Liver (tissue), 9 donors: ENCODE data around the gene WDR5. TPM values are rescaled to one million over a fixed set of nuclear protein-coding genes. Genes with fewer than 3 reads are reported as not detected.

Experiments used
- DNase-seq: peaks from one replicate; pipeline ENCODE4 v3.0.0-alpha.2; 2017; ENCODE audit warnings: low spot score
- H3K27ac ChIP-seq, 2 donors: one replicate each; pipeline ENCODE4 v1.7.0; 2013; ENCODE audit warnings: inconsistent platforms in 2 of 2, low read length in 2 of 2, control low read depth in 1 of 2, low read depth in 1 of 2, mild to moderate bottlenecking in 1 of 2
- H3K27me3 ChIP-seq, 4 donors: one replicate each; pipeline versions ENCODE4 v1.6.1 to v1.7.0; 2013; ENCODE audit warnings: low read length in 3 of 4, inconsistent platforms in 1 of 4, mild to moderate bottlenecking in 1 of 4, moderate library complexity in 1 of 4; ENCODE audit not compliant: control insufficient read depth in 4 of 4, insufficient read depth in 4 of 4
- H3K36me3 ChIP-seq, 4 donors: one replicate each; pipeline versions ENCODE4 v1.6.1 to v1.7.0; 2013; ENCODE audit warnings: low read length in 3 of 4, mild to moderate bottlenecking in 3 of 4, low read depth in 1 of 4, moderate library complexity in 1 of 4; ENCODE audit not compliant: control insufficient read depth in 4 of 4, insufficient read depth in 3 of 4
- H3K4me1 ChIP-seq, 4 donors: one replicate each; pipeline versions ENCODE4 v1.6.1 to v1.7.0; 2013; ENCODE audit warnings: low read length in 3 of 4, mild to moderate bottlenecking in 3 of 4, moderate library complexity in 1 of 4; ENCODE audit not compliant: control insufficient read depth in 4 of 4, insufficient read depth in 4 of 4
- H3K4me3 ChIP-seq, 3 donors: one replicate each; pipeline versions ENCODE4 v1.6.1 to v1.7.0; 2013; ENCODE audit warnings: low read length in 3 of 3, control low read depth in 1 of 3, low read depth in 1 of 3, mild to moderate bottlenecking in 1 of 3
- H3K9ac ChIP-seq, 2 donors: one replicate each; pipeline ENCODE4 v1.7.0; 2013; ENCODE audit warnings: low read length in 2 of 2, mild to moderate bottlenecking in 2 of 2, moderate library complexity in 2 of 2, control low read depth in 1 of 2, low read depth in 1 of 2
- H3K9me3 ChIP-seq, 4 donors: one replicate each; pipeline versions ENCODE4 v1.6.1 to v1.7.0; 2013; ENCODE audit warnings: low read length in 3 of 4; ENCODE audit not compliant: control insufficient read depth in 4 of 4
- ATF3 ChIP-seq: IDR thresholded peaks from 2 replicates; pipeline ENCODE4 v1.6.1; 2016; ENCODE audit warnings: antibody characterized with exemption
- EGR1 ChIP-seq, 2 donors: IDR thresholded peaks; 2 replicates each; pipeline ENCODE4 v1.6.1; 2016 to 2018; ENCODE audit warnings: antibody characterized with exemption in 2 of 2, low read depth in 2 of 2
- FOXA1 ChIP-seq: IDR thresholded peaks from 2 replicates; pipeline ENCODE4 v1.6.1; 2016; ENCODE audit warnings: antibody characterized with exemption
- FOXA2 ChIP-seq: IDR thresholded peaks from 2 replicates; pipeline ENCODE4 v1.6.1; 2016; ENCODE audit warnings: antibody characterized with exemption
- GABPA ChIP-seq, 2 donors: IDR thresholded peaks in 1 of 2; conservative IDR thresholded peaks in 1 of 2; 2 replicates each; pipeline ENCODE4 v1.6.1; 2016; ENCODE audit warnings: antibody characterized with exemption in 2 of 2, mild to moderate bottlenecking in 1 of 2, moderate library complexity in 1 of 2
- HNF4A ChIP-seq, 2 donors: conservative IDR thresholded peaks; 2 replicates each; pipeline ENCODE4 v1.6.1; 2016; ENCODE audit warnings: antibody characterized with exemption in 2 of 2, mild to moderate bottlenecking in 2 of 2
- HNF4G ChIP-seq: IDR thresholded peaks from 2 replicates; pipeline ENCODE4 v1.6.1; 2016; ENCODE audit warnings: antibody characterized with exemption
- JUND ChIP-seq, 2 donors: IDR thresholded peaks; 2 replicates each; pipeline ENCODE4 v1.6.1; 2016; ENCODE audit warnings: antibody characterized with exemption in 2 of 2
- NR2F2 ChIP-seq: IDR thresholded peaks from 2 replicates; pipeline ENCODE4 v1.6.1; 2016; ENCODE audit warnings: antibody characterized with exemption
- RAD21 ChIP-seq, 2 donors: IDR thresholded peaks; 2 replicates each; pipeline ENCODE4 v1.6.1; 2016; ENCODE audit warnings: antibody characterized with exemption in 2 of 2, mild to moderate bottlenecking in 2 of 2
- REST ChIP-seq: IDR thresholded peaks from 2 replicates; pipeline ENCODE4 v1.6.1; 2016; ENCODE audit warnings: antibody characterized with exemption, mild to moderate bottlenecking
- RXRA ChIP-seq, 2 donors: IDR thresholded peaks; 2 replicates each; pipeline ENCODE4 v1.6.1; 2017 to 2018; ENCODE audit warnings: antibody characterized with exemption in 2 of 2, mild to moderate bottlenecking in 1 of 2
- TAF1 ChIP-seq: conservative IDR thresholded peaks from 2 replicates; pipeline ENCODE4 v1.6.1; 2016; ENCODE audit warnings: antibody characterized with exemption, mild to moderate bottlenecking
- YY1 ChIP-seq: IDR thresholded peaks from 2 replicates; pipeline ENCODE4 v1.6.1; 2016; ENCODE audit warnings: antibody characterized with exemption, mild to moderate bottlenecking
- ZBTB33 ChIP-seq: IDR thresholded peaks from 2 replicates; pipeline ENCODE4 v1.6.1; 2016; ENCODE audit warnings: antibody characterized with exemption
- WGBS: extraction: QIAGEN DNeasy Blood & Tissue Kit; methylation state at CpG from one replicate; pipeline ENCODE4 v1.1.7; 2013; 5-methylcytosine and 5-hydroxymethylcytosine counted together
- polyA plus RNA-seq, 2 donors: library from polyadenylated mRNA; stranded (reverse) in 1 of 2; unstranded in 1 of 2; fragments of 200-250 nt in 1 of 2; fragments of >200 nt in 1 of 2; fragmentation: Nextera tagmentation in 1 of 2; extraction: Ambion mirVana in 1 of 2; gene quantifications; one replicate each; pipeline versions ENCODE4 v1.2.1 to v1.2.3, GENCODE V29; 2013 to 2015
- total RNA-seq, 2 donors: library from RNA; depleted of rRNA; stranded (reverse); fragments of >200 nt; gene quantifications; one replicate each; pipeline ENCODE4 v1.2.3, GENCODE V29; 2014
- donor health status: healthy.
- donor health status: healthy.
- donor health status: healthy.
- donor health status: healthy.
- donor health status: healthy.

Gene WDR5
- total and polyA plus RNA-seq, 4 donors: 11.1 to 21.6 (median 14.6) TPM

- WGBS: 48% methylated on average over 29 of the region's 29 CpGs
These were observed 29.8 kb downstream of the WDR5 start for GRCh38 chr9:134165357-134166315.

GRCh38 chr9:134166374-134166773, 30.5 kb downstream of the WDR5 start:
- Histone ChIP-seq H3K27ac (no peak overlapping the region), H3K9ac (no peak overlapping the region), H3K36me3 (no peaks in the 10 kb centered on the region), H3K4me3 (no peak overlapping the region), H3K27me3 (no peaks in the 10 kb centered on the region), H3K9me3 (no peaks in the 10 kb centered on the region), H3K4me1 (peaks cover 16 to 26% (median 19%) of the 10 kb centered on the region in 4 donors)
- no peak for DNase-seq
- WGBS: 97% methylated on average over 13 of the region's 13 CpGs
- TF ChIP-seq REST: no peak

More at GRCh38 chr9:134165357-134166315, 29.8 kb downstream of the WDR5 start:
- no peaks in the 10 kb centered on the region for H3K9me3 ChIP-seq
- TF ChIP-seq ZBTB33 (no peak), RAD21 (IDR thresholded peaks at IDR 0.05) (no peak)
- H3K27ac ChIP-seq: no peak overlapping the region
- H3K27me3 ChIP-seq: no peaks in the 10 kb centered on the region
- no peak for DNase-seq
- no peaks in the 10 kb centered on the region for H3K36me3 ChIP-seq
- H3K4me1 ChIP-seq: peaks cover 16 to 26% (median 19%) of the 10 kb centered on the region in 4 donors
- H3K4me3 ChIP-seq: no peak overlapping the region
- H3K9ac ChIP-seq: no peak overlapping the region

- no peaks in the 10 kb centered on the region for H3K27me3 ChIP-seq
- no peak for DNase-seq
- H3K9me3 ChIP-seq: no peaks in the 10 kb centered on the region
- no peak overlapping the region for H3K4me3 ChIP-seq
- WGBS: 78% methylated on average over 4 of the region's 4 CpGs
- no peak overlapping the region for H3K9ac ChIP-seq
- H3K27ac ChIP-seq: no peak overlapping the region
- H3K36me3 ChIP-seq: no peaks in the 10 kb centered on the region
- H3K4me1 ChIP-seq: peaks cover 16 to 32% (median 24%) of the 10 kb centered on the region in 4 donors
- TF ChIP-seq FOXA1 (no peak), FOXA2 (no peak), HNF4A (conservative IDR thresholded peaks at IDR 0.05) (no peak), TAF1 (no peak), RXRA (IDR thresholded peaks at IDR 0.05) (no peak), ATF3 (no peak), EGR1 (IDR thresholded peaks at IDR 0.05; ENCODE audit: low read depth in 2 of 2) (no peak), GABPA (IDR thresholded peaks at IDR 0.05 in 1 of 2, conservative IDR thresholded peaks at IDR 0.05 in 1 of 2) (no peak), HNF4G (no peak), NR2F2 (no peak), JUND (IDR thresholded peaks at IDR 0.05) (no peak), RAD21 (IDR thresholded peaks at IDR 0.05) (no peak), YY1 (no peak), ZBTB33 (no peak), REST (no peak)
These were observed 31.6 kb downstream of the WDR5 start for GRCh38 chr9:134167530-134167931.
